Eye (tissue), 1 donor: Measurements from ENCODE around the gene BRD7.
"Not testable (repeated sequence)": the region's sequence is repeated elsewhere in the genome, so short reads cannot be mapped to it uniquely, and the experiment has no call there.

Source experiments
- DNase-seq: peaks from one replicate; pipeline ENCODE4 v3.0.0-alpha.2; 2015

The BRD7 gene

GRCh38 chr16:50354629-50355456 is 13.9 kb downstream of the BRD7 start:
- DNase-seq, result peak; percentile 33

- DNase-seq, result no peak
These were observed 14.7 kb downstream of the BRD7 start for GRCh38 chr16:50354082-50354481.

- no peak for DNase-seq
These were observed 16.8 kb downstream of the BRD7 start for GRCh38 chr16:50351952-50352351.

GRCh38 chr16:50351116-50351515 is 17.7 kb downstream of the BRD7 start:
- no peak for DNase-seq

- DNase-seq, result not testable (repeated sequence)
These were observed 23.6 kb downstream of the BRD7 start for GRCh38 chr16:50345210-50345609.

GRCh38 chr16:50343566-50343965 is 25.2 kb downstream of the BRD7 start:
- DNase-seq, result not testable (repeated sequence)

GRCh38 chr16:50340578-50340977 is 28.2 kb downstream of the BRD7 start:
- DNase-seq, result no peak

- no peak for DNase-seq
These were observed 30.2 kb downstream of the BRD7 start for GRCh38 chr16:50338371-50339231.

- DNase-seq, result no peak
These were observed 31.9 kb downstream of the BRD7 start for GRCh38 chr16:50336884-50337283.

- DNase-seq, result no peak
These were observed 33.4 kb downstream of the BRD7 start for GRCh38 chr16:50335196-50335958.

GRCh38 chr16:50334106-50334975 is 34.4 kb downstream of the BRD7 start:
- DNase-seq, result no peak

GRCh38 chr16:50332599-50332998 is 36.2 kb downstream of the BRD7 start:
- no peak for DNase-seq

GRCh38 chr16:50331570-50331969 is 37.2 kb downstream of the BRD7 start:
- no peak for DNase-seq

GRCh38 chr16:50329446-50330189 is 39.2 kb downstream of the BRD7 start:
- DNase-seq, result no peak

- peak; percentile 57 for DNase-seq
These were observed 41.8 kb downstream of the BRD7 start for GRCh38 chr16:50326835-50327465.

GRCh38 chr16:50326264-50326663 is 42.5 kb downstream of the BRD7 start:
- DNase-seq, result no peak

- DNase-seq, result no peak
These were observed 44.4 kb downstream of the BRD7 start for GRCh38 chr16:50324345-50324744.

GRCh38 chr16:50323335-50324011 is 45.3 kb downstream of the BRD7 start:
- DNase-seq, result peak; percentile 40

GRCh38 chr16:50322333-50322732 is 46.5 kb downstream of the BRD7 start:
- no peak for DNase-seq

GRCh38 chr16:50320310-50320709 is 48.5 kb downstream of the BRD7 start:
- DNase-seq, result no peak
